IMR-90 (cell line): ENCODE results near the gene SH3RF3.

Experiments used
- CEBPB ChIP-seq: IDR thresholded peaks from 2 replicates; pipeline ENCODE4 v1.6.1; 2012; ENCODE audit warnings: low read depth, low read length, improper control_type of control experiment
- CTCF ChIP-seq: conservative IDR thresholded peaks from 2 replicates; pipeline ENCODE4 v1.5.1; 2012; ENCODE audit warnings: mild to moderate bottlenecking, low read depth, low read length, improper control_type of control experiment
- ELK1 ChIP-seq: fragments of 150-350 bp; IDR thresholded peaks from 2 replicates; pipeline ENCODE4 v1.6.1; 2016; ENCODE audit warnings: low read depth, mild to moderate bottlenecking, low read length, moderate library complexity, borderline replicate concordance
- POLR2A ChIP-seq: IDR thresholded peaks from 2 replicates; pipeline ENCODE4 v1.6.1; 2012; ENCODE audit warnings: mild to moderate bottlenecking, low read depth, low read length
- RAD21 ChIP-seq: IDR thresholded peaks from 2 replicates; pipeline ENCODE4 v1.6.1; 2012; ENCODE audit warnings: low read length, improper control_type of control experiment
- RCOR1 ChIP-seq: IDR thresholded peaks from 2 replicates; pipeline ENCODE4 v1.6.1; 2012; ENCODE audit warnings: mild to moderate bottlenecking, low read length, improper control_type of control experiment; ENCODE audit not compliant: insufficient replicate concordance
- RFX5 ChIP-seq: IDR thresholded peaks from 2 replicates; pipeline ENCODE4 v1.8.0; 2012; ENCODE audit warnings: low read depth, mild to moderate bottlenecking, low read length, moderate library complexity
- USF2 ChIP-seq: fragments of 150-350 bp; IDR thresholded peaks from 2 replicates; pipeline ENCODE4 v1.6.1; 2017; ENCODE audit warnings: mild to moderate bottlenecking, antibody characterized with exemption, low read length, low read depth

GRCh38 chr2:109187711-109188495 is 58.9 kb downstream of the SH3RF3 start:
- TF ChIP-seq ELK1 (no peak), CTCF (no peak), POLR2A (no peak), USF2 (no peak), RFX5 (no peak), CEBPB (no peak), RAD21 (no peak), RCOR1 (no peak)
